Neural cell (in vitro differentiated cells): Measurements from ENCODE around the gene RBM39. TPM values are rescaled to one million over a fixed set of nuclear protein-coding genes. Genes with fewer than 3 reads are reported as not detected.

Source experiments
- H2AFZ ChIP-seq: fragments of 200-600, 300-800 bp; sonication (generic), shearing (Covaris generic); 2 replicates; pipeline ENCODE4 v1.6.0; 2014; ENCODE audit warnings: low read depth, mild to moderate bottlenecking, antibody characterized with exemption, low read length, moderate library complexity
- H3F3A ChIP-seq: fragments of 200-600 bp; shearing (Covaris generic); 2 replicates; pipeline ENCODE4 v1.6.1; 2016; ENCODE audit warnings: mild to moderate bottlenecking, moderate library complexity, mixed read lengths, antibody characterized with exemption, low read length; ENCODE audit not compliant: insufficient read depth, poor library complexity, severe bottlenecking
- H3K27ac ChIP-seq: fragments of 200-600, 300-800 bp; sonication (generic), shearing (Covaris generic); 2 replicates; pipeline ENCODE4 v1.5.1; 2014; ENCODE audit warnings: mild to moderate bottlenecking, low read length, moderate library complexity
- H3K27me3 ChIP-seq: fragments of 300-800, 200-600 bp; sonication (generic), shearing (Covaris generic); 2 replicates; pipeline ENCODE4 v1.6.0; 2014; ENCODE audit warnings: mild to moderate bottlenecking, low read depth, low read length, moderate library complexity; ENCODE audit not compliant: insufficient read depth
- H3K36me3 ChIP-seq: fragments of 300-800, 200-600 bp; sonication (generic), shearing (Covaris generic); 2 replicates; pipeline ENCODE4 v1.5.1; 2014; ENCODE audit warnings: mild to moderate bottlenecking, antibody characterized with exemption, low read length, moderate library complexity; ENCODE audit not compliant: insufficient read depth
- H3K4me2 ChIP-seq: fragments of 300-800, 200-600 bp; sonication (generic), shearing (Covaris generic); 2 replicates; pipeline ENCODE4 v1.6.0; 2014; ENCODE audit warnings: mild to moderate bottlenecking, low read length
- H3K4me3 ChIP-seq: fragments of 300-800, 200-600 bp; sonication (generic), shearing (Covaris generic); 2 replicates; pipeline ENCODE4 v1.5.1; 2014; ENCODE audit warnings: mild to moderate bottlenecking, low read length, moderate library complexity
- H3K79me2 ChIP-seq: fragments of 200-600 bp; shearing (Covaris generic); replicated peaks from 2 replicates; pipeline ENCODE4 v1.6.0; 2014; ENCODE audit warnings: mild to moderate bottlenecking, low read length, moderate library complexity; ENCODE audit not compliant: insufficient read depth
- H3K9ac ChIP-seq: fragments of 300-800, 200-600 bp; sonication (generic), shearing (Covaris generic); 2 replicates; pipeline ENCODE4 v1.6.1; 2016; ENCODE audit warnings: mild to moderate bottlenecking, low read length, mixed read lengths
- H3K9me2 ChIP-seq: fragments of 200-600 bp; shearing (Covaris generic); 2 replicates; pipeline ENCODE4 v1.6.1; 2016; ENCODE audit warnings: mild to moderate bottlenecking, low read length, mixed read lengths; ENCODE audit not compliant: insufficient read depth
- H3K9me3 ChIP-seq: fragments of 200-600, 300-800 bp; sonication (generic), shearing (Covaris generic); 2 replicates; pipeline ENCODE4 v1.6.1; 2016; ENCODE audit warnings: mild to moderate bottlenecking, mixed run types, low read length, moderate library complexity, mixed read lengths
- H4K20me1 ChIP-seq: fragments of 200-600 bp; shearing (Covaris generic); 2 replicates; pipeline ENCODE4 v1.6.1; 2016; ENCODE audit warnings: mild to moderate bottlenecking, mixed run types; ENCODE audit not compliant: insufficient read depth
- EP300 ChIP-seq: fragments of 450-650 bp; conservative IDR thresholded peaks from 2 replicates; pipeline ENCODE4 v1.6.1; 2014; ENCODE audit warnings: antibody characterized with exemption, mild to moderate bottlenecking, moderate library complexity; ENCODE audit not compliant: poor library complexity, severe bottlenecking
- EZH2 ChIP-seq: fragments of 200-600, 300-800 bp; shearing (Covaris generic), sonication (generic); IDR thresholded peaks from 2 replicates; pipeline ENCODE4 v1.6.1; 2014; ENCODE audit warnings: antibody characterized with exemption, low read length, borderline replicate concordance, mild to moderate bottlenecking; ENCODE audit not compliant: insufficient read depth, poor library complexity, severe bottlenecking
- MXI1 ChIP-seq: fragments of 450-650 bp; conservative IDR thresholded peaks from 2 replicates; pipeline ENCODE4 v1.6.1; 2014; ENCODE audit warnings: antibody characterized with exemption, mild to moderate bottlenecking; ENCODE audit not compliant: poor library complexity, severe bottlenecking
- POLR2AphosphoS5 ChIP-seq: IDR thresholded peaks from 2 replicates; pipeline ENCODE4 v1.6.1; 2012
- RAD21 ChIP-seq: fragments of 450-650 bp; conservative IDR thresholded peaks from 2 replicates; pipeline ENCODE4 v1.6.1; 2014; ENCODE audit warnings: antibody characterized with exemption, mild to moderate bottlenecking, moderate library complexity
- SMC3 ChIP-seq: fragments of 450-650 bp; conservative IDR thresholded peaks from 2 replicates; pipeline ENCODE4 v1.6.1; 2014; ENCODE audit warnings: antibody characterized with exemption, mild to moderate bottlenecking, moderate library complexity; ENCODE audit not compliant: poor library complexity
- TAF1 ChIP-seq: IDR thresholded peaks from 2 replicates; pipeline ENCODE4 v1.6.1; 2012; ENCODE audit warnings: low read depth
- polyA minus RNA-seq: library from RNA; depleted of rRNA, polyadenylated mRNA; stranded (reverse); fragments of >200 nt; gene quantifications from 2 replicates; pipeline ENCODE4 v1.2.3, GENCODE V29; 2014
- polyA plus RNA-seq: library from polyadenylated mRNA; depleted of rRNA; stranded (reverse); fragments of >200 nt; gene quantifications from 2 replicates; pipeline ENCODE4 v1.2.3, GENCODE V29; 2014
- TF ChIP-seq, protein P1 (sequence below): IDR thresholded peaks from 2 replicates; pipeline ENCODE4 v1.6.1; 2012; ENCODE audit warnings: borderline replicate concordance
- TF ChIP-seq, protein P2 (sequence below): fragments of 450-650 bp; IDR thresholded peaks from 2 replicates; pipeline ENCODE4 v1.5.1; 2014; ENCODE audit warnings: antibody characterized with exemption, mild to moderate bottlenecking, moderate library complexity; ENCODE audit not compliant: poor library complexity, severe bottlenecking

Gene RBM39
- polyA plus RNA-seq (750 and 839 TPM in 2 replicates), polyA minus RNA-seq (567 and 581 TPM in 2 replicates)

DNA sequence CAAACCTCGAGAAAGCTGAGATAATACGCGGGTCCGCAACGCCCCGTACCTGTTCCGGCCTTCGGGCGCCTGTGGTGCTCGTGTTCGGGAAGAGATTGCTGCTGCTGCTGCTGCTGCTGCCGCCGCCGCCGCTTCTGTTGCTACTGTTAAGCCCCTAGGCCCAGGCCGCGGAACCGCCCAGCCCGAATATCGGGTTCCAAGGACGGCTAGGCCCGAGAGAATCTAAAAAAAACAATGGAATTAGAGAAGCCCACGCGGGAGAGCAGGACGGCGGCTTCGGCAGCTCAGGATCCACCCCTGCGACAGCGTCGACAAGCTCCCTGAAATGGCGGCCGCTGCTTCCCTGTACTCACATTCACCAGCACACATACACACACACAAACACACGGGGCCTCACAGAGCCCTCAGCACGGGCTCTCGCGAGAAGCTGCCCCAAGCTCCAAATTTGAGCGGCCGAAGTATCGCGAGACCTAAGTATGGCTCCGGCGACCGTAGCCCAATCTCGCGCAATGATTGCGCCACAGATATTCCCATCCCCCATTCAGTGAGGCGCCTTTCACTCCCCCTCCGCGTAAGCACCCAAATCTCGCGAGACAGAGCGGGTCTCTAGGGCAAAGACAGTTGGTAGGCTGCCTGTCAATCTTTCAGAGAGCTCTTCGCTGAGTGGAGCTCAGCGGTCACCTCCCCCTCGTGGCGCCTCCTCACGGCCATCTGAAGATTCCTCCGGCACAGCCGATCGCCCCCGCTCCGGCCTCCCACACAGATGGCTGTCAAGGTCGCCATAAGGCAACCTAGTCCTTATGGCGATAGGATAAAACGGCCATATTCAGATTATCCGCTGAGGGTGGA is at the start of gene RBM39:
TSS of gene RBM39 (minus strand) at position 369 of the 849 bp plus-strand sequence. CDS start 1,386 bp downstream, outside the sequence.
- peak within 1 kb of the TSS; percentile 86 for H3K4me3 ChIP-seq
- H3K9ac ChIP-seq, result peak within 1 kb of the TSS; percentile 100
- peak within 1 kb of the TSS; percentile 100 for H3K27ac ChIP-seq
- no peaks in the 10 kb centered on the region for H3K9me2 ChIP-seq
- peaks cover 42% of the 10 kb centered on the region for H3K79me2 ChIP-seq
- H3K27me3 ChIP-seq, result no peaks in the 10 kb centered on the region
- TF ChIP-seq SMC3 (peak; percentile 48), EP300 (peak; percentile 89), EZH2 (no peak), TAF1 (peak; percentile 94), RAD21 (no peak), MXI1 (peak; percentile 48), POLR2AphosphoS5 (peak; percentile 98)
- TF ChIP-seq, protein P1, sequence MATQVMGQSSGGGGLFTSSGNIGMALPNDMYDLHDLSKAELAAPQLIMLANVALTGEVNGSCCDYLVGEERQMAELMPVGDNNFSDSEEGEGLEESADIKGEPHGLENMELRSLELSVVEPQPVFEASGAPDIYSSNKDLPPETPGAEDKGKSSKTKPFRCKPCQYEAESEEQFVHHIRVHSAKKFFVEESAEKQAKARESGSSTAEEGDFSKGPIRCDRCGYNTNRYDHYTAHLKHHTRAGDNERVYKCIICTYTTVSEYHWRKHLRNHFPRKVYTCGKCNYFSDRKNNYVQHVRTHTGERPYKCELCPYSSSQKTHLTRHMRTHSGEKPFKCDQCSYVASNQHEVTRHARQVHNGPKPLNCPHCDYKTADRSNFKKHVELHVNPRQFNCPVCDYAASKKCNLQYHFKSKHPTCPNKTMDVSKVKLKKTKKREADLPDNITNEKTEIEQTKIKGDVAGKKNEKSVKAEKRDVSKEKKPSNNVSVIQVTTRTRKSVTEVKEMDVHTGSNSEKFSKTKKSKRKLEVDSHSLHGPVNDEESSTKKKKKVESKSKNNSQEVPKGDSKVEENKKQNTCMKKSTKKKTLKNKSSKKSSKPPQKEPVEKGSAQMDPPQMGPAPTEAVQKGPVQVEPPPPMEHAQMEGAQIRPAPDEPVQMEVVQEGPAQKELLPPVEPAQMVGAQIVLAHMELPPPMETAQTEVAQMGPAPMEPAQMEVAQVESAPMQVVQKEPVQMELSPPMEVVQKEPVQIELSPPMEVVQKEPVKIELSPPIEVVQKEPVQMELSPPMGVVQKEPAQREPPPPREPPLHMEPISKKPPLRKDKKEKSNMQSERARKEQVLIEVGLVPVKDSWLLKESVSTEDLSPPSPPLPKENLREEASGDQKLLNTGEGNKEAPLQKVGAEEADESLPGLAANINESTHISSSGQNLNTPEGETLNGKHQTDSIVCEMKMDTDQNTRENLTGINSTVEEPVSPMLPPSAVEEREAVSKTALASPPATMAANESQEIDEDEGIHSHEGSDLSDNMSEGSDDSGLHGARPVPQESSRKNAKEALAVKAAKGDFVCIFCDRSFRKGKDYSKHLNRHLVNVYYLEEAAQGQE, result peak; percentile 88
- TF ChIP-seq, protein P2, sequence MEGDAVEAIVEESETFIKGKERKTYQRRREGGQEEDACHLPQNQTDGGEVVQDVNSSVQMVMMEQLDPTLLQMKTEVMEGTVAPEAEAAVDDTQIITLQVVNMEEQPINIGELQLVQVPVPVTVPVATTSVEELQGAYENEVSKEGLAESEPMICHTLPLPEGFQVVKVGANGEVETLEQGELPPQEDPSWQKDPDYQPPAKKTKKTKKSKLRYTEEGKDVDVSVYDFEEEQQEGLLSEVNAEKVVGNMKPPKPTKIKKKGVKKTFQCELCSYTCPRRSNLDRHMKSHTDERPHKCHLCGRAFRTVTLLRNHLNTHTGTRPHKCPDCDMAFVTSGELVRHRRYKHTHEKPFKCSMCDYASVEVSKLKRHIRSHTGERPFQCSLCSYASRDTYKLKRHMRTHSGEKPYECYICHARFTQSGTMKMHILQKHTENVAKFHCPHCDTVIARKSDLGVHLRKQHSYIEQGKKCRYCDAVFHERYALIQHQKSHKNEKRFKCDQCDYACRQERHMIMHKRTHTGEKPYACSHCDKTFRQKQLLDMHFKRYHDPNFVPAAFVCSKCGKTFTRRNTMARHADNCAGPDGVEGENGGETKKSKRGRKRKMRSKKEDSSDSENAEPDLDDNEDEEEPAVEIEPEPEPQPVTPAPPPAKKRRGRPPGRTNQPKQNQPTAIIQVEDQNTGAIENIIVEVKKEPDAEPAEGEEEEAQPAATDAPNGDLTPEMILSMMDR, result peak; percentile 75
- peak within 1 kb of the TSS; percentile 84 for H3K4me2 ChIP-seq
- no peaks in the 10 kb centered on the region for H3K9me3 ChIP-seq
- H4K20me1 ChIP-seq, result peaks cover 17% of the 10 kb centered on the region
- H3F3A ChIP-seq, result no peaks in the 10 kb centered on the region
- peak within 1 kb of the TSS; percentile 71 for H2AFZ ChIP-seq
- peaks cover 13% of the 10 kb centered on the region for H3K36me3 ChIP-seq

DNA sequence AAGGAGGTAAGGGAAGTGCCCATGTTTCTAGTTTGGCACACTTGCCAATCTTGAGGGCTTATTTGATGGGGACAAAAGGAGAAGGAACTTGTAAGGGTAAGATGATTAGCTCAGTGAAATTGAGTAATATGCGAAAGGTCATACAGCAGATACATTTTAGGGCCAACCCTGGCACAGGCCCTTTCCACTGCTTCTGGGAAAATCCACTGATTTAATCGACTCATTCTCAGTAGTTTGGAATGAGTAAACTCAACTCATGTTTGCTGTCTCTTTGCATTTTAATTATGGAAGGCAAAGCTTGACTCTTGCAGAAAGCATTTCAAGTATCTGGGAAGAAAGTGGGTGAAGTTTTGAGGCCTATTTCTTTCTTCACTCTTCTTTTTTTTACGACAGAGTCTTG is 49.8 kb upstream of the RBM39 start:
- no peak overlapping the region for H3K4me2 ChIP-seq
- no peaks in the 10 kb centered on the region for H3K9me2 ChIP-seq
- H3K27ac ChIP-seq, result no peak overlapping the region
- no peaks in the 10 kb centered on the region for H3K36me3 ChIP-seq
- no peaks in the 10 kb centered on the region for H4K20me1 ChIP-seq
- H2AFZ ChIP-seq, result no peak overlapping the region
- H3K9ac ChIP-seq, result no peak overlapping the region
- H3K4me3 ChIP-seq, result no peak overlapping the region
- TF ChIP-seq, protein P2, result no peak
- no peak for TF ChIP-seq MXI1
- no peak for TF ChIP-seq POLR2AphosphoS5
- no peak for TF ChIP-seq SMC3
- TF ChIP-seq, protein P1, result no peak
- no peak for TF ChIP-seq EZH2
- TF ChIP-seq EP300, result no peak
- no peak for TF ChIP-seq TAF1
- no peak for TF ChIP-seq RAD21
- H3K27me3 ChIP-seq, result no peaks in the 10 kb centered on the region
- no peaks in the 10 kb centered on the region for H3K9me3 ChIP-seq
- no peaks in the 10 kb centered on the region for H3F3A ChIP-seq
- peaks cover 15% of the 10 kb centered on the region for H3K79me2 ChIP-seq
